Measurements from ENCODE around the gene XRCC1.
"Not testable (repeated sequence)": the region's sequence is repeated elsewhere in the genome, so short reads cannot be mapped to it uniquely, and the experiment has no call there.

XRCC1 gene

DNA sequence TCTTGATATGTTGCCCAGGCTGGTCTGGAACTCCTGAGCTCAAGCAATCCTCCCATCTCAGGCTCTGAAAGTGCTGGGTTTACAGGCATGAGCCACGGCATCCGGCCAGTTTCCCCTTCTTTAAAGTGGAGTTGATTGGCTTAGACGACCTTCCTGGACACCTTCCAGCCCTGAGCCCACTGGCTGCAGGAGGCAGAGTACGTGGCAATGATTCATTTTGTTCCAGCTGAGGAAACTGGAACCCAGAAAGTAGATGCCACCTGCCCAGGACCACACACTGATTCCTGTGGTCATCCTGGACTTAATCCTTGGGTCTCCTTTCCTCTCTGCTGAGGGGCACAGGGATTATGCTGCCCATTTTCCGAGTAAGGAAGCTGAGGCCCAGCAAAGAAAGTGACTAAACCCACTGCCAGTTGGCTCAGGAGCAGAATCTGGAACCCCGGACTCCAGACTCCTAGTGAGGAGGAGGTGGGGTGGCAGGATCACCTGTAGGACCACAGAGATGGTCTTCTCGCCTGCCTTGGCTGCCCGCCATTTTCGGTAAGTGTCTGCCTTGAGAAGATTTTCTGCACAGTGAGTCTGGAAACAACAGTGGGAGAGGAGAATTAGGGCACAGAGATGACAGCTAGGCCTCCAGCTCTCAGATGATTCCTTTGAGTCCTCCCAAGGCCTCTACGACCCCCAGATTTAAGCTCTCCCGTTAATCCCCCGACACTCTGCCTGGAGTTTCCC, 737 bp downstream of the XRCC1 start:
- no peak for DNase-seq

GRCh38 chr19:43572171-43572588, 3.1 kb downstream of the XRCC1 start:
- DNase-seq: no peak

- DNase-seq: no peak
These were observed 5.0 kb downstream of the XRCC1 start for GRCh38 chr19:43570174-43570791.

GRCh38 chr19:43569657-43570056, 5.7 kb downstream of the XRCC1 start:
- DNase-seq: no peak

- DNase-seq: no peak
These were observed 10.5 kb downstream of the XRCC1 start for GRCh38 chr19:43564800-43565199.

GRCh38 chr19:43563816-43564457, 11.4 kb downstream of the XRCC1 start:
- no peak for DNase-seq

DNA sequence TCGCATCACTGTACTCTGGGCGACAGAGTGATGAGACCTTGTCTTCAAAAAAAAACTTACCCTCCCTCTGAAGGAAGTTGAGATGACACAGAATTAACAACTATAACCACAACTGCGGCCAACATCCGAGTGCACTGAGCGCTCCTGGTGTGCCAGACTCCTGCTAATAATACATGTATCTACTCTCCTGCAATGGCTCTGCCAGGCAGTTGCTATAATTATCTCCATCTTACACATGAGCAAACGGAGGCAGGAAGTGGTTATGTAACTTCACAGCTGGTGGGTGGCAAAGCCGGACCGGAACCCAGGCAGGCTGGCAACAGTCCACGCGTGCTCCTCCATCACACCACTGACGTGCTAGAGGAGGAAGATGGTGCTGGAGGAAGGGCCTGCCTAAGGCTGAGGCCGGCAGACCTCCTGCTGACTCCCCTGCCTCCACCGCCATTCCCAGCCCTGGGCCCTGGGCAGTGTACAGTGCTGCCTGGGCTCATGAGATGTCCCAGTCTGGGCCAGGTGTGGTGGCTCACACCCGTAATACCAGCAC, 12.6 kb downstream of the XRCC1 start:
- DNase-seq: no peak

DNA sequence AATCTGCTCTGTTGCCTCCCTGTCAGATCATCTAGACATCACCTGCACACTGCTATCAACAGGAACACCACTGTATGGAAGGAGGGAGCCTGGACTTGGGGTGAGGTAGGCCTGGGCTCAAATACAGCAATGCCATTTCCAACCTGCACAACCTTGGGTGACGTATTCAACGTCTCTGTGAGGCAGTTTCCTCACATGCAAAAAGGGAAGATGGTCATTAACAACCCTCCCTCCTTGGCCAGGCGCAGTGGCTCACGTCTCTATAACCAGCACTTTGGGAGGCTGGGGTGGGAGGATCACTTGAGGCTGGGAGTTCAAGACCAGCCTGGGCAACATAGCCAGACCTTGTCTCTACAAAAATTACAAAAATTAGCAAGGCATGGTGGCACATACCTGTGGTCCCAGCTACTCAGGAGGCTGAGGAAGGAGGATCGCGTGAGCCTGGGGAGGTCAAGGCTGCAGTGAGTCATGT, 13.1 kb downstream of the XRCC1 start:
- DNase-seq: no peak

- DNase-seq: no peak
These were observed 14.0 kb downstream of the XRCC1 start for GRCh38 chr19:43561139-43561970.

- no peak for DNase-seq
These were observed 14.6 kb downstream of the XRCC1 start for GRCh38 chr19:43560687-43561086.

DNA sequence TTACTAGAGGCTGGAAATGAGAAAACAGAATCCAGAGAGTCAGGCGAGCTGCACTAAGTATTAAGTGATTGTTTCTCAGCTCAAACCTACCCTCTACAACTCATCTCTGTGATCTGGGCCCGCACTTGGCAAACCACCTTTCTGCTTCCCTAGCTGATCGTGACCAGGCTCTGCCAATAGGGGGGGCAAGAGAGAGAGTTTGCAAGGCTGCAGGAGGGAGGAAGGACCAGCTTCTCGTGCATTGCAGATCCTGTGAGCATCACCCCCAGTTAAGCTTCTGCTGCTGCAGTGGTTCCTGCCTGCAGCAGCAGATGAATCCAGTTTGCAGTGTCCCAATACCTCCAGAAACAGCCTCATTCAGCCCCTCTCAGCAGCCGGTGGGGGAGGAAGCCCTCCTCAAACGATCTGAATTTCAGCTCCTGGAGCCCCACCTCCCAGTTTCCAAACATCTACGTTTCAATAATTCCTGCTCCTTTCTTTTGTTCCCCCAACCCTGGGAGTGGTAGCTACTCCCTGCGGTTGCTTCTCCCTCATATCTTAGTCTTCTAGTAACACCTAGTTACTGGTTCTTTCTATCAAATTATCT, 20.0 kb downstream of the XRCC1 start:
- peak; percentile 47 to 50 for DNase-seq

GRCh38 chr19:43554317-43554895, 20.9 kb downstream of the XRCC1 start:
- no peak for DNase-seq

- no peak for DNase-seq
These were observed 21.7 kb downstream of the XRCC1 start for GRCh38 chr19:43553656-43554055.

DNA sequence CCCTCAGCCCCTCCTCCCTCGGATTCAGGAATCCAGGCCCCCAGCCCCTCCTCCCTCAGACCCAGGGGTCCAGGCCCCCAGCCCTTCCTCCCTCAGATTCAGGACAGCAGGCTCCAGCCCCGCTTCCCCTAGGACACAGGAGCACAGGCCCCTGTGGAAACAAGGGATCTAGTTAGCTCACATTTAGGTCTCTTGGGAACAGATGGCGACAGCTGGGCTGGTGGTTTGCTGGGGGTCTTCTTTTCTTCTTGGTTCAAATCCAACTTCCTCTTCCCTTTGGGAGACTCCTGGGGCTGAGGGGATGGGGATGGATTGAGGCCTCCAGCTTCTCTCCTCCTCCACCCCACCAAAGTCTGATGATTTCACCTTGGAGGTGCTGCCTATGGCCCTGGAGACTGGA, 22.7 kb downstream of the XRCC1 start:
- DNase-seq: no peak

DNA sequence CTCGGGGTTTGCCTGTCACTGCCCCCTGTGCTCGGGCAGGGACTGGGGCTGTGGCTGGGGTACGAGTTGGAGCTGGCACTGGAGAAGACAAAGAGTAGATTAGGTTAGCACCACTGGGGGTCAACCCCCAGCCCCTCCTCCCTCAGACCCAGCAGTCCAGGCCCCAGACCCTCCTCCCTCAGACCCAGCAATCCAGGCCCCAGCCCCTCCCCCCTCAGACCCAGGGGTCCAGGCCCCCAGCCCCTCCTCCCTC, 23.2 kb downstream of the XRCC1 start:
- no peak for DNase-seq

- no peak for DNase-seq
These were observed 23.7 kb downstream of the XRCC1 start for GRCh38 chr19:43551399-43552197.

DNA sequence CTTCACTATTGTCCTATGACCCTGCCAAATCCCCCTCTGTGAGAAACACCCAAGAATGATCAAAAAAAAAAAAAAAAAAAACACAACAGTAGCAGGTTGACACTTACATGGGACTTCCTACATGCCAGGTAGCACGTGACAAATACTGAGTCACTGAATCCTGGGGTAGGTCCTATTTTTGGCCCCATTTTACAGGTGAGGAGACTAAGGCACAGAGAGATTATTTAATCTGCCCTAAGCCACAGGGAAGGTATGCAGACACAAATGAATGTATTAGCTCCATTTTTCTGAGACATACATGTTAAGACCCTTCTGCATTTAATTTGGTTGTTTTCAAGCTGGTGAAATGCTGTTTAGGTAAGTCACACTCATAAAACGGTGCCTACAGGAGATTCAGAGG, 26.6 kb downstream of the XRCC1 start:
- no peak for DNase-seq

- not testable (repeated sequence) for DNase-seq
These were observed 27.4 kb downstream of the XRCC1 start for GRCh38 chr19:43547926-43548325.

DNA sequence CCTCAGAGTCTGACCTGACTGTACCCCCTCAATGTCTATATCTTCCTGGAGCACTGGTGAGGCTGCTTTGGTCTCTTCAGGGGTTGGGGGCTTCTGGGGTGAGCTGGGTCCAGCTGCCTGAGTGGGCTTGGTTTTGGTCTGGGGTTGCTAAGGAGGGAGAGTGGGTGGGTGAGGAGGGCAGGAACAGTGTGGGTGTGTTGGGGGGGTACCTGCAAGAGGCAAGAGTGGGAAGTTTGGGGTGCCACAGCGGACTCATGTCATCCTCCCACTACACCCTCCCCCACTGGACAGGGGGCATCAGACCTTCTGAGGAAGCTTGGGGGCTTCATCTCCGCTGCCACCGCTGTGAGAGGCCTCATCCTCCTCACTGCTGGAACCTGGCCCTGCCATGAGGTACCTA, 28.7 kb downstream of the XRCC1 start:
- DNase-seq: no peak

- DNase-seq: no peak
These were observed 29.3 kb downstream of the XRCC1 start for GRCh38 chr19:43545981-43546380.

DNA sequence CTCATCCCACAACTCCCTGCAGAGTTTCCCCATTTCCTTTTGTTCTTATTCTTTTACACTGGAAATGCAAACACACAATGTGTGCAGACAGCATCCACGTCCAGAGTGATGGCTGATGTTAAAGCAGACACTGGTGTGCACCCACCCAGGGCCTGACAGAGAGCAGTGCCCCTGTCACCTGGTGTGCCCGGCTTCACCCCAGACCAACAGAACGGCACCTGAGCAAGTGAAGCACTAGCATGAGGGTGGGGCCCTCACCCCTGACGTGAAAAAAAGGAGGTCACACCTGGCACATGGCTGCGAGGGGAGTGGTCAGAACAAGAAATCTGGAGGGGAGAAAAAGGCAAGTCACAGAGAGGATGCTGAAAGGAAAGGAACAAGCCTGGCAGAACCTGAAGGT, 30.1 kb downstream of the XRCC1 start:
- no peak for DNase-seq

GRCh38 chr19:43544077-43544476, 31.2 kb downstream of the XRCC1 start:
- DNase-seq: no peak
